H7 (cell line): ENCODE results near the gene PODXL. TPM values are rescaled to one million over a fixed set of nuclear protein-coding genes. Genes with fewer than 3 reads are reported as not detected.

ENCODE experiments used
- DNase-seq: peaks from one replicate; pipeline ENCODE4 v3.0.0; 2012
- H3K27me3 ChIP-seq: 2 replicates; pipeline ENCODE4 v1.6.0; 2011; ENCODE audit warnings: mild to moderate bottlenecking, low read length; ENCODE audit not compliant: control insufficient read depth, insufficient read depth
- H3K36me3 ChIP-seq: replicated peaks from 2 replicates; pipeline ENCODE4 v1.5.1; 2011; ENCODE audit warnings: low read length; ENCODE audit not compliant: control insufficient read depth, insufficient read depth
- H3K4me3 ChIP-seq: 2 replicates; pipeline ENCODE4 v1.5.1; 2011; ENCODE audit warnings: low read depth, mild to moderate bottlenecking, control low read depth, low read length, moderate library complexity; ENCODE audit not compliant: insufficient read depth
- total RNA-seq: library from RNA; depleted of rRNA; stranded (reverse); fragments of >200 nt; shearing (Covaris generic); gene quantifications from 2 replicates; pipeline ENCODE4 v1.2.3, GENCODE V29; 2014; rRNA removed

PODXL gene
- total RNA-seq, 1 experiment from 2014 or later = 254 TPM

- Histone ChIP-seq H3K27me3 (no peaks in the 10 kb centered on the region), H3K4me3 (no peak overlapping the region), H3K36me3 (no peaks in the 10 kb centered on the region)
- DNase-seq = no peak
Observed at GRCh38 chr7:131455546-131455945, 100.9 kb downstream of the PODXL start.

- no peak overlapping the region for H3K4me3 ChIP-seq
- no peaks in the 10 kb centered on the region for H3K36me3 ChIP-seq
- no peak for DNase-seq
- no peaks in the 10 kb centered on the region for H3K27me3 ChIP-seq
Observed at GRCh38 chr7:131455001-131455400, 101.4 kb downstream of the PODXL start.

- H3K4me3 ChIP-seq = no peak overlapping the region
- no peaks in the 10 kb centered on the region for H3K27me3 ChIP-seq
- no peak for DNase-seq
- no peaks in the 10 kb centered on the region for H3K36me3 ChIP-seq
Observed at GRCh38 chr7:131454498-131454897, 101.9 kb downstream of the PODXL start.

Other genes starting within 250 kb of the PODXL start
- 22.9 and 25.8 TPM in 2 replicates for gene MKLN1, start 228.8 kb downstream of the PODXL start, total RNA-seq